HG03159 (cell line): Measurements from ENCODE around the gene DCAF11.

Experiments used
- ATAC-seq: cut with Tn5 transposase; IDR thresholded peaks from one replicate; pipeline ENCODE4 v1.9.1; 2021; ENCODE audit warnings: mild to moderate bottlenecking, moderate library complexity; ENCODE audit not compliant: unreplicated experiment

Gene DCAF11

GRCh38 chr14:24137529-24138395, 23.2 kb downstream of the DCAF11 start:
- ATAC-seq = no peak

- ATAC-seq = no peak
Observed at GRCh38 chr14:24138396-24139271, 24.1 kb downstream of the DCAF11 start.

GRCh38 chr14:24139272-24139934, 24.8 kb downstream of the DCAF11 start:
- no peak for ATAC-seq

- peak; percentile 77 for ATAC-seq
Observed at GRCh38 chr14:24141097-24141880, 26.7 kb downstream of the DCAF11 start, which contains the start of gene EMC9. Gene EMC9, minus strand, starts transcription at chr14:24141591. Its CDS starts 287 bp downstream, at chr14:24141304.

GRCh38 chr14:24143511-24143910, 28.9 kb downstream of the DCAF11 start:
- ATAC-seq = no peak

GRCh38 chr14:24144451-24144850, 29.9 kb downstream of the DCAF11 start:
- ATAC-seq = no peak

GRCh38 chr14:24145219-24145618, 30.6 kb downstream of the DCAF11 start:
- ATAC-seq = no peak

GRCh38 chr14:24145690-24146452, 31.3 kb downstream of the DCAF11 start:
- ATAC-seq = no peak

GRCh38 chr14:24146453-24146977, 31.9 kb downstream of the DCAF11 start, which contains the start of gene PSME2:
Gene PSME2, minus strand, starts transcription at chr14:24146610. Its CDS starts 29 bp downstream, at chr14:24146581.
- ATAC-seq = peak; percentile 48

- ATAC-seq = peak; percentile 82
Observed at GRCh38 chr14:24146978-24147760, 32.6 kb downstream of the DCAF11 start, which contains the start of gene RNF31. Gene RNF31, plus strand, starts transcription at chr14:24147498. Its CDS starts 201 bp downstream, at chr14:24147699.

- ATAC-seq = no peak
Observed at GRCh38 chr14:24147761-24148428, 33.3 kb downstream of the DCAF11 start.

GRCh38 chr14:24149302-24149969, 34.9 kb downstream of the DCAF11 start:
- no peak for ATAC-seq

GRCh38 chr14:24150061-24150460, 35.5 kb downstream of the DCAF11 start:
- ATAC-seq = no peak

GRCh38 chr14:24150567-24150966, 36.0 kb downstream of the DCAF11 start:
- no peak for ATAC-seq

GRCh38 chr14:24150993-24151392, 36.4 kb downstream of the DCAF11 start:
- no peak for ATAC-seq

- ATAC-seq = no peak
Observed at GRCh38 chr14:24151404-24152080, 37.0 kb downstream of the DCAF11 start.

GRCh38 chr14:24155100-24155499, 40.5 kb downstream of the DCAF11 start:
- ATAC-seq = no peak
